Hematopoietic multipotent progenitor cell treated with erythropoietin and hydrocortisone succinate and interleukin-3 and kit ligand, for 8 days (in vitro differentiated cells): ENCODE data around the gene TSC1.

Experiments used
- DNase-seq: peaks from one replicate; pipeline ENCODE4 v3.0.0-alpha.2; 2015

The TSC1 gene

GRCh38 chr9:132886334-132886725 is 58.1 kb downstream of the TSC1 start:
- DNase-seq = no peak

GRCh38 chr9:132885720-132886333 is 58.6 kb downstream of the TSC1 start:
- DNase-seq = no peak

GRCh38 chr9:132883349-132884294 is 60.8 kb downstream of the TSC1 start:
- no peak for DNase-seq

- no peak for DNase-seq
These were observed 61.8 kb downstream of the TSC1 start for GRCh38 chr9:132882616-132883015.

GRCh38 chr9:132881826-132882225 is 62.6 kb downstream of the TSC1 start:
- DNase-seq = peak; percentile 45

GRCh38 chr9:132880324-132880661 is 64.1 kb downstream of the TSC1 start:
- no peak for DNase-seq

- no peak for DNase-seq
These were observed 64.7 kb downstream of the TSC1 start for GRCh38 chr9:132879457-132880323.

GRCh38 chr9:132878695-132879456 is 65.5 kb downstream of the TSC1 start, which contains the start of gene SPACA9:
SPACA9 (plus strand) TSS chr9:132878898; CDS start chr9:132883948, 5,050 bp downstream.
- no peak for DNase-seq

GRCh38 chr9:132877824-132878694 is 66.4 kb downstream of the TSC1 start, which contains the start of gene AK8:
AK8 (minus strand) TSS chr9:132878284; CDS start chr9:132878255, 29 bp downstream.
- DNase-seq = peak; percentile 69

GRCh38 chr9:132877458-132877823 is 67.0 kb downstream of the TSC1 start:
- no peak for DNase-seq

GRCh38 chr9:132876849-132877248 is 67.6 kb downstream of the TSC1 start:
- no peak for DNase-seq

GRCh38 chr9:132875159-132875558 is 69.3 kb downstream of the TSC1 start:
- DNase-seq = no peak

GRCh38 chr9:132873403-132873802 is 71.0 kb downstream of the TSC1 start:
- DNase-seq = no peak

- DNase-seq = no peak
These were observed 75.2 kb downstream of the TSC1 start for GRCh38 chr9:132869266-132869665.

GRCh38 chr9:132866898-132867297 is 77.5 kb downstream of the TSC1 start:
- DNase-seq = no peak

GRCh38 chr9:132864691-132865090 is 79.7 kb downstream of the TSC1 start:
- DNase-seq = no peak

GRCh38 chr9:132864277-132864676 is 80.1 kb downstream of the TSC1 start:
- DNase-seq = no peak

GRCh38 chr9:132863096-132863495 is 81.3 kb downstream of the TSC1 start:
- DNase-seq = no peak

- DNase-seq = no peak
These were observed 81.9 kb downstream of the TSC1 start for GRCh38 chr9:132862533-132862932.

GRCh38 chr9:132861666-132862065 is 82.8 kb downstream of the TSC1 start:
- no peak for DNase-seq

GRCh38 chr9:132858751-132859150 is 85.7 kb downstream of the TSC1 start:
- DNase-seq = no peak
